SK-N-SH (cell line): ENCODE measurements around the gene PPP1R27. TPM values are rescaled to one million over a fixed set of nuclear protein-coding genes. Genes with fewer than 3 reads are reported as not detected.

Experiments used
- CTCF ChIA-PET: fragments of 300-600, 350-600 bp; formaldehyde crosslinking; extraction: SDS; loops from one replicate; lab custom pipeline; 2021; lab: Yijun Ruan, JAX
- POLR2A ChIA-PET: fragments of 350-600 bp; sonication (Branson Sonifier 250); formaldehyde crosslinking; extraction: SDS; loops from one replicate; lab custom pipeline; 2020; ENCODE audit warnings: antibody characterized with exemption, inconsistent platforms; lab: Yijun Ruan, JAX
- DNase-seq: peaks from one replicate; pipeline ENCODE4 v3.0.0; 2012
- H2AFZ ChIP-seq: fragments of 200-600 bp; sonication (generic); 2 replicates; pipeline ENCODE4 v1.8.1; 2016; ENCODE audit warnings: antibody characterized with exemption, mild to moderate bottlenecking, low read depth
- H3F3A ChIP-seq: fragments of 200-600 bp; sonication (generic); replicated peaks from 2 replicates; pipeline ENCODE3; 2016; ENCODE audit warnings: antibody characterized with exemption, mild to moderate bottlenecking; ENCODE audit not compliant: insufficient read depth
- H3K27ac ChIP-seq, 2 experiments: fragments of 200-500 bp in 1 of 2; fragments of 200-600 bp in 1 of 2; sonication (Bioruptor generic) in 1 of 2; sonication (generic), shearing (Covaris generic) in 1 of 2; 2 replicates each; pipeline versions ENCODE4 v1.5.1 to v1.6.1; 2014 to 2016; ENCODE audit warnings: low read depth in 2 of 2, inconsistent platforms in 1 of 2, low read length in 1 of 2, mild to moderate bottlenecking in 1 of 2, mixed read lengths in 1 of 2
- H3K27me3 ChIP-seq: fragments of 200-600 bp; sonication (generic), shearing (Covaris generic); 2 replicates; pipeline ENCODE4 v1.6.1; 2016; ENCODE audit warnings: mixed run types; ENCODE audit not compliant: insufficient read depth
- H3K36me3 ChIP-seq, 2 experiments: fragments of 200-500 bp in 1 of 2; fragments of 200-600 bp in 1 of 2; sonication (Bioruptor generic) in 1 of 2; sonication (generic) in 1 of 2; replicated peaks in 1 of 2; 2 replicates each; pipeline versions ENCODE3 to v1.5.1; 2014 to 2016; ENCODE audit warnings: low read length in 1 of 2, mild to moderate bottlenecking in 1 of 2; ENCODE audit not compliant: insufficient read depth in 2 of 2, control insufficient read depth in 1 of 2
- H3K4me1 ChIP-seq, 2 experiments: fragments of 200-500 bp in 1 of 2; fragments of 200-600 bp in 1 of 2; sonication (Bioruptor generic) in 1 of 2; sonication (generic), shearing (Covaris generic) in 1 of 2; 2 replicates each; pipeline versions ENCODE4 v1.5.1 to v1.6.1; 2014 to 2016; ENCODE audit warnings: low read depth in 1 of 2, low read length in 1 of 2, mixed run types in 1 of 2; ENCODE audit not compliant: insufficient read depth in 2 of 2, control insufficient read depth in 1 of 2
- H3K4me2 ChIP-seq: fragments of 200-600 bp; sonication (generic), shearing (Covaris generic); 2 replicates; pipeline ENCODE4 v1.6.1; 2017; ENCODE audit warnings: mixed run types
- H3K4me3 ChIP-seq, 2 experiments: fragments of 200-500 bp in 1 of 2; fragments of 200-600 bp in 1 of 2; sonication (Bioruptor generic) in 1 of 2; sonication (generic), shearing (Covaris generic) in 1 of 2; 2 replicates each; pipeline versions ENCODE4 v1.5.1 to v1.8.1; 2014 to 2016; ENCODE audit warnings: low read depth in 2 of 2, inconsistent platforms in 1 of 2, low read length in 1 of 2, mild to moderate bottlenecking in 1 of 2, mixed read lengths in 1 of 2, moderate library complexity in 1 of 2
- H3K79me2 ChIP-seq: fragments of 200-600 bp; sonication (generic); 2 replicates; pipeline ENCODE4 v1.8.1; 2017; ENCODE audit warnings: mild to moderate bottlenecking; ENCODE audit not compliant: insufficient read depth
- H3K9ac ChIP-seq: fragments of 200-600 bp; sonication (generic); 2 replicates; pipeline ENCODE4 v1.6.1; 2017; ENCODE audit warnings: mixed run types
- H3K9me2 ChIP-seq: fragments of 200-600 bp; sonication (generic); 2 replicates; pipeline ENCODE4 v1.6.1; 2017; ENCODE audit warnings: mixed run types
- H3K9me3 ChIP-seq: fragments of 200-600 bp; sonication (generic); 2 replicates; pipeline ENCODE4 v1.6.1; 2017; ENCODE audit warnings: mixed run types, mild to moderate bottlenecking, moderate library complexity
- H4K20me1 ChIP-seq: fragments of 200-600 bp; sonication (generic); 2 replicates; pipeline ENCODE4 v1.6.1; 2017; ENCODE audit warnings: mild to moderate bottlenecking, mixed run types; ENCODE audit not compliant: insufficient read depth
- ELF1 ChIP-seq: IDR thresholded peaks from 2 replicates; pipeline ENCODE4 v1.4.0; 2012
- EP300 ChIP-seq, 2 experiments: IDR thresholded peaks; 2 replicates each; pipeline versions ENCODE4 v1.4.0 to v1.6.1; 2012; ENCODE audit warnings: borderline replicate concordance in 1 of 2, low read depth in 1 of 2, low read length in 1 of 2
- FOXJ3 ChIP-seq: sonication (generic); formaldehyde crosslinking; IDR thresholded peaks from 2 replicates; pipeline ENCODE4 v1.5.1; 2020; ENCODE audit warnings: mild to moderate bottlenecking, missing genetic modification reagents
- GABPA ChIP-seq: IDR thresholded peaks from 2 replicates; pipeline ENCODE4 v1.4.0; 2012; ENCODE audit warnings: low read depth, mild to moderate bottlenecking
- IRF3 ChIP-seq: fragments of 150-350 bp; IDR thresholded peaks from 2 replicates; pipeline ENCODE4 v1.6.1; 2016; ENCODE audit warnings: mild to moderate bottlenecking, low read depth, low read length
- MEF2A ChIP-seq: IDR thresholded peaks from 2 replicates; pipeline ENCODE4 v1.4.0; 2012; ENCODE audit warnings: low read depth, borderline replicate concordance
- PBX3 ChIP-seq: IDR thresholded peaks from 2 replicates; pipeline ENCODE4; 2012
- REST ChIP-seq: IDR thresholded peaks from 2 replicates; pipeline ENCODE4 v1.6.1; 2012; ENCODE audit warnings: mild to moderate bottlenecking, low read depth, low read length, moderate library complexity
- RFX5 ChIP-seq: IDR thresholded peaks from 2 replicates; pipeline ENCODE4 v1.6.1; 2012; ENCODE audit warnings: mild to moderate bottlenecking, improper control_type of control experiment, low read length
- TCF12 ChIP-seq: IDR thresholded peaks from 2 replicates; pipeline ENCODE4 v1.4.0; 2012
- USF1 ChIP-seq: IDR thresholded peaks from 2 replicates; pipeline ENCODE4 v1.4.0; 2012; ENCODE audit warnings: low read depth, borderline replicate concordance
- USF2 ChIP-seq: fragments of 150-350 bp; IDR thresholded peaks from 2 replicates; pipeline ENCODE4 v1.6.1; 2017; ENCODE audit warnings: antibody characterized with exemption, low read length, low read depth, borderline replicate concordance
- WGBS: methylation state at CpG from one replicate; pipeline ENCODE4 v1.1.6; 2017; ENCODE audit warnings: low lambda C conversion rate; 5-methylcytosine and 5-hydroxymethylcytosine counted together
- polyA plus RNA-seq, 3 experiments: library from polyadenylated mRNA; depleted of rRNA; stranded (reverse); fragments of >200 nt; gene quantifications; 2 replicates each; pipeline ENCODE4 v1.2.3, GENCODE V29; 2012

The PPP1R27 gene
- polyA plus RNA-seq, 1 of the 3 experiments (the other 2 are of a cell fraction): 0.07 TPM

- no peak for DNase-seq
- H3K36me3 ChIP-seq: peaks cover 38 to 54% of the 10 kb centered on the region in 2 experiments
- H3K27me3 ChIP-seq: no peaks in the 10 kb centered on the region
- H3K4me1 ChIP-seq: peaks cover 28 to 63% of the 10 kb centered on the region in 2 experiments; a peak in 3 of 4 replicates
- CTCF ChIA-PET: interaction anchor here (0.9 to 1.7 kb wide), 4 partner anchors 13 to 165 kb away, joined by 3 to 4 read pairs (median 4); no protein-coding TSS in a partner anchor
- H4K20me1 ChIP-seq: peaks cover 55% of the 10 kb centered on the region
- H3F3A ChIP-seq: peaks cover 69% of the 10 kb centered on the region
- H3K9me2 ChIP-seq: no peaks in the 10 kb centered on the region
- 93% methylated on average over 8 of the region's 8 CpGs for WGBS
- no peak overlapping the region for H3K9ac ChIP-seq
- H3K4me3 ChIP-seq: no peak overlapping the region
- TF ChIP-seq TCF12 (no peak), ELF1 (no peak), RFX5 (no peak), FOXJ3 (CRISPR knock-in tag) (no peak), PBX3 (no peak), GABPA (no peak), MEF2A (no peak), IRF3 (no peak)
- H3K9me3 ChIP-seq: no peaks in the 10 kb centered on the region
- peaks cover 76% of the 10 kb centered on the region for H3K79me2 ChIP-seq
- no peak overlapping the region for H3K4me2 ChIP-seq
- POLR2A ChIA-PET: interaction anchor here (0.6 to 2.2 kb wide), 10 partner anchors 9 to 152 kb away, joined by 3 to 13 read pairs (median 4); partner anchors contain the start of genes MCRIP1 and SLC25A10
- no peak overlapping the region for H2AFZ ChIP-seq
- peak overlapping the region; percentile 86 to 95; a peak in 2 of 4 replicates for H3K27ac ChIP-seq
Measured at GRCh38 chr17:81865358-81865732, 30.5 kb upstream of the PPP1R27 start.

- Histone ChIP-seq H4K20me1 (peaks cover 50% of the 10 kb centered on the region), H2AFZ (no peak overlapping the region), H3K4me3 (no peak overlapping the region), H3F3A (peaks cover 57% of the 10 kb centered on the region), H3K36me3 (peaks cover 33 to 45% of the 10 kb centered on the region in 2 experiments), H3K4me1 (peaks cover 22 to 59% of the 10 kb centered on the region in 2 experiments), H3K9ac (no peak overlapping the region), H3K4me2 (peak overlapping the region; percentile 99), H3K27me3 (no peaks in the 10 kb centered on the region), H3K27ac (peak overlapping the region in 1 of 2 experiments; percentile 0; a peak in 1 of 4 replicates), H3K79me2 (peaks cover 75% of the 10 kb centered on the region), H3K9me2 (no peaks in the 10 kb centered on the region), H3K9me3 (no peaks in the 10 kb centered on the region)
- POLR2A ChIA-PET: interaction anchor here (0.6 to 1.6 kb wide), 3 partner anchors 31 to 133 kb away, joined by 3 to 5 read pairs (median 3); partner anchors contain the start of gene MCRIP1
- peak; percentile 27 for DNase-seq
- CTCF ChIA-PET: interaction anchor here (1.3 to 3.6 kb wide), 3 partner anchors 12 to 151 kb away, joined by 3 to 11 read pairs (median 4); partner anchors contain the start of gene SLC25A10
- WGBS: 88% methylated on average over 8 of the region's 9 CpGs
- TF ChIP-seq PBX3 (no peak), EP300 (IDR thresholded peaks at IDR 0.05; ENCODE audit: borderline replicate concordance in 1 of 2, low read depth in 1 of 2, low read length in 1 of 2) (no peak), USF1 (no peak), USF2 (no peak), IRF3 (no peak), REST (no peak)
Measured at GRCh38 chr17:81863833-81864768, 29.3 kb upstream of the PPP1R27 start.
